Left renal cortex interstitium (tissue), 4 donors: ENCODE results near the gene KLHL12. TPM values are rescaled to one million over a fixed set of nuclear protein-coding genes. Genes with fewer than 3 reads are reported as not detected.

Experiments
- DNase-seq, 4 donors: peaks; one replicate each; pipeline ENCODE4 v3.0.0-alpha.2; 2013; ENCODE audit warnings: low read depth in 4 of 4, low spot score in 2 of 4, missing footprints in 1 of 4
- polyA plus RNA-seq, 4 donors: library from polyadenylated mRNA; unstranded; fragments of 120-200 nt; gene quantifications; one replicate each; pipeline ENCODE4 v1.2.1, GENCODE V29; 2013; ENCODE audit not compliant: insufficient read length in 4 of 4

The KLHL12 gene
- polyA plus RNA-seq, 4 donors, result 34.4 to 45.8 (median 40.7) TPM

DNA sequence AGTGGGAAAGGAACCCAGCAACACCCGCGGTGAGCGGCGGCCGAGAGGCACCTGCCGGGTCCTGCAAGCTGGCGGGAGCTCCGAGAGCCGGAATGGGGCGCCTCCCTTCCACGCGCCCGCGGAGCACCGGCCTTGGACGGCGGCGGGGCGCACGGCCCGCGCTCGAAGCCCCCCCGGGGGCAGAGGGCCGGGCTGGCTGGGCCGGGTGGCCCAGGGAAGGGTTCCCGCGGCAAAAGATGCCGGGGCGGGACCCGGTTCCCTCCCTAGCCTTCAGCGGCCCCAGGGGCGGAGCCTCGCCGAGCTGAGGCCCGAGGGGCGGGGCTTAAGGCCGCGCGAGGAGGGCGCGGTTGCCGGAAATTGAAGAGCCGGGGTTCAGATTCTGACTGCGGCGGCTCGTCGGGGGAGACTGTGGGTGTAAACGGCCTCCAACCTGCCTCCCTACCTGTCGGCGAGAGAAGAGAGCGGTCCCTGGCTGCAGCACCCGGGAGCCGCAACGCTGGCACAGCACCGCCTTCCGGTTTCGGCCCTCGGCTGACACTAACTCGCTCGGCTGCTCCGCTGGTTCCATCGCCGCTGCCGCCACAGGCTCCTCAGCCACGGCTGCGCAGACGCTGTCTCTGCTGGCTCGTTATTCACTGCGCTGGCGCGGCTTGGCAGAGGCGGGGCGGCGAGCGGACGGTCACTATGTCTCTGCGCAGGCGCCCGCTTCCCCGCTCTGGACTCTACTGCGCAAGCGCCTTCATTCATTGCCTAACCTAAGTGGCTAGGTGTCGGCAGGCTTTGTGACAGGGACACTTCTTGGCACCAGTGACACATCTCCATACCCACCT is 38.3 kb downstream of the KLHL12 start, which contains the start of gene RABIF:
RABIF (minus strand) TSS at position 619 of the 830 bp plus-strand sequence; CDS start at position 568, 51 bp downstream.
- DNase-seq, result peak; percentile 69 to 92 (median 80)

DNA sequence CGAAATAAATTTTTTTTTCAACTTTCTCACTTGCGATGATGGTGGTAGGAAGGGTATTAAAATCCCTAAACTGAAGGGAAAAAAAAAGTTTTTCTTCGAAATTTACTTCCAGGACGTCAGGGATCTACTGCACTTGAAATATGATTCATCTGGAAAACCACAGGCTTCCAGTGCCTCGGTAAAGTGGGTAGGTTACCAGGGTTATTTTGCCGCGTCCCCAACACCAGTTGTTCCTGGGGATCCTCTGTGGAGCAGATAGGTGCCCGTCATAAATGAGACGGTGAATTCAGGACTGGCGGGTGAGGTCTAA is 38.9 kb downstream of the KLHL12 start:
- DNase-seq, result peak in 1 of 4 donors; percentile 3

DNA sequence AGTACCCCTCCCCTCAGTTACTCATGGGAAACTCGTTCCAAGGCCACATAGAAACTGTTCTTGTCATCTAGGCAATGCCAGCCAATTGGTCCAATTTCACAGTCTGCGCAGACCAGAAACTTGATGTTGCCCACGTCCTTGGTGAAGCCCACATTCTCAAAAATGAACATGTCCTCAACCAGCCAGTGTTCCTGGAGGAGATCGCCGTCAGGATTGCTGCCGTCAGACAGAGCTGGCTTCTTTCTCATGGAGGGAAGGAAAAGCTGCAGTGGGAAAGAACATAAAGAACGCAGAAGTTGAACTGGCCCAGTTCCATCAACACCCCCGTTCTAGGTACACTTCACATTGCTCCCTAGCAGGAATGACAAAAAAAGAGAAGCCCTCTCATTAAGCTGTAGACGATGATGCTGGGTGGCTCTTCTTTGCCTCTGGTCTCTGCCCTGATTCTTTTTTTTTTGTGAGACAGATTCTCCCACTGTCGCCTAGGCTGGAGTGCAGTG is 46.0 kb downstream of the KLHL12 start:
- no peak for DNase-seq

DNA sequence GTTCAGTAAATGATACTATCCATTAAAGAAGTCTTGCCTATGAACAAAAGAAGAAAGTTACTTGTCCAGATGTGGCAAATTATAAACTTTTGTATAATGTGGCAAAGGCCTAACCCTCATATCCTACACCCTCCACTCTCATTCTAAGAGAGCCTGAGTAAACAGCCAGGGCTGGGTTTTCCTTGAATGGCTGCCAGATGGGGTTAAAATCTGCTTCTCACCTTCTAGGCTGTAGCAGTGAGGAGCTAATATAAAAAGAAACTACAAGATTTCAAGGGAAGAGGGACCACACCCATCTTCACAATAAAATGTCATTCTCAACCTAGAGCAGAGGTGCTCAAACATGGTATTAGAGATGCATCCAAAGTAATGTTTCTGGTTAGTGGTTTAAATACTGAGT is 47.0 kb downstream of the KLHL12 start:
- DNase-seq, result no peak

DNA sequence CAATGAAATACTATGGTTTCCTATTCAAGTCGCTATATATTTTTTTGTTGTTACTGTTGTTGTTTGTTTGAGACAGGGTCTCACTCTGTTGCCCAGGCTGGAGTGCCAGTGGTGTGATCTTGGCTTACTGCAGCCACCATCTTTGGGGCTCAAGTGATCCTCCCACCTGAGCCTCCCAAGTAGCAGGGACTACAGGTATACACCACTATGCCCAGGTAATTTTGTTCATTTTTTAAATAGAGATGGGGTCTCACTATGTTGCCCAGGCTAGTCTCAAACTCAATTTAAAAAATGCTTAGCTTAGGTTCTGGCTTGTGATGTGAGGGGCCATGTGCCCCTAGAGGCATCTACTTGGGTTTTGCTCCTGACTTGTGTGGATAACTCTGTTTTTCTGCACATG is 47.9 kb downstream of the KLHL12 start:
- DNase-seq, result no peak

DNA sequence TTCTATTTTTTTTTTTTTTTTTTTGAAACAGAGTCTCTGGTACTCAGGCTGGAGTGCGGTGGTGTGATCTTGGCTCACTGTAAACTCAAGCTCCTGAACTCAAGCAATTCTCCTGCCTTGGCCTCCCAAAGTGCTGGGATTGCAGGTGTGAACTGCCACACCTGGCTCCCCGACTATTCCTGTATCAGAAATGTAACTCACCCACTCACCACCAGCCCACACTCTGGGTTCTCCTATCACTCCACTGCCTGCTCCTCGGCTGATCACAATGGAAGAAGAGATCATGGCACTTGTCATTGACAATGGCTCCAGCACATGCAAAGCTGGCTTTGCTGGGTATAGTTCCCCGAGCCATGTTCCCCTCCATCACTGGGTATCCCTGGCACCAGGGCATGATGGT is 54.0 kb downstream of the KLHL12 start:
- DNase-seq, result no peak

DNA sequence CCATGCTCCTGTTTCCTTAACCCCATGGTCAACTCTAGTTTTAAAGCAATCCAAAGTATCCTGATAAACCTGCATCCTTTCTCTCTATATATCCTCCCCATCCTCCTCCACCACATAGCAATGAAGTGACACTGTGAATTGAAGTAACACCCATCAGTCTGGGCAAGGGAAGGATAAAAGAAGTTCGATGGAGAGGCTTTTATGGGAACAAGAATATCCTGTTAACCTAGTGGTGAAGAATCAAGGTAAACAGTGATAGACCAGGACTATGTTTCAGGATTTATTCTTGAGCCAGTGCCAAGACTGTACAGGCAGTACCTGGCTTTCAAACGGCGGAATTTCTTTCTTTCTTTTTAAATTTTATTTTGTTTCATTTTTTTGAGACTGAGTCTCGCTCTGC is 55.7 kb downstream of the KLHL12 start:
- DNase-seq, result no peak

DNA sequence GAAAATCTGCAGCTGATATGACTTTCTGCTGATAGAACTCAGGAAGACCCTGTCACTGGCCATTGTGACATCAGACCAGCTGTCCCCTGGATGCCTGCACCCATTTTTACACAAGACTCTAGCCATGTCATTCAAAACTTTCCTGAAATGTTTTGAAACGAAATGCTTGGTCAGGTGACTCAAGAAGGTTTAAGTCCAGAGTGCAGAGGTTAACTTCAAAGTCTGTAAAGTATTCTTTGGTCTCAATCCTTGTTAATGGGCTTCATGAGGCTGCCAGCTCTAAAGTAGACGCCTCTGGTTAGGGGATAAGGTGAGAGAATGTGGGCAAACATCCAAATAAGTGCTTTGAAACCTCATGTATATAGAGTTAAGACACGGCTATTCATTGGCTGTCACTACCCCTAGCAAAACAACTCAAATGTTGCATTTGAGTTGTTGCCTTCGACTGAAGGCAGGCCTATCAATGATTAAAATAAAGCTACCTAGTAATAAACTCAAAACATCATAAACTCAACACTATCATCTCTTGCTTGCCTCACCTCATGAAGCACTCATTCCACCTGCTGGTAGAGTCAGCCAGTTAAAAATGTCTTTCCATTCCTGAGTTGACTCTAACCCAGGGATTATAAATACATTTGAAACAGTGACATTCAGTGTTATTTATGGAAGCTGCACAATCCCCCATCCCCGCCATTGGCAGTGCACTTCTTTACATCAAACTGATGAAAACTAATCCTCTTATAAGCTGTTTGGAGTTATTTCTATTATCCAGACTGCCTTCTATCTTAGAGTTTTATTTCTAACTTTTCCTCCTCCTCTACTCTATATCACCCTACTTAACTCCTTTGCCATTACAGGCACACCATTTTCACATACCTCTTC is 64.1 kb downstream of the KLHL12 start:
- no peak for DNase-seq

DNA sequence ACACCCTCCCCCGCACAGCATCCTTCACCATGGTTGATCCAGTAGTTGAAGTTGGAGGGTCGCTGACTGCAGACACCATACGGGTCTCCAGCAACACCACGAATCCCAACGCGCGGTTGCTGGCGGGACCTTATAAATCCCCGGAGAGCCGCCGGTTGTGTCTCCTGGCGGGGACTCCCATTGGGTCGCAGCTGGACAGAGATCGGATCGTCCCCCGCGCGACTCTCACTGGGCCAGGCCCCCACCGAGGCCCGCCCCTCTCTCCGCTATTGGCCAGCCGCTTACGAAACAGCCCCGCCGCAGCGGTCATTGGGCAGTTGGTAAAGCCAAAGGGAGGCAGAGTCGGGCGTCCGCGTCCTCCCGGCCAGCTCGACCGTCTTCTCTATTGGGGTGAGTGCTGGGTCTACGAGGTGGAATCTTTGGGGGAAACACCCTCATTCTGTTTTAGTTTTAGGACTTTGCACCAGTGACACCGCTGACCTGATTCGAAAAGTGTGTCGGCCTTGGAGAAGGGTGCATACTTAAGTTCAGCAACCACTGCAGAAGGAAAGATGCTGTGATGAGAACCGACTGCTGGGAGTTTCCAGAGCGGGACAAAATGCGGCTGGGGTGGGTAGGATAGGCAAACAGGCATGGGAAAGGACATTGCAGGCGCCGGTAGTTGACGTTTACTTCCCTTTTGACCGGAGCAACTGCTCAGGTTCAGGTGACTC is 65.5 kb downstream of the KLHL12 start:
- DNase-seq, result peak; percentile 66 to 86 (median 81)

DNA sequence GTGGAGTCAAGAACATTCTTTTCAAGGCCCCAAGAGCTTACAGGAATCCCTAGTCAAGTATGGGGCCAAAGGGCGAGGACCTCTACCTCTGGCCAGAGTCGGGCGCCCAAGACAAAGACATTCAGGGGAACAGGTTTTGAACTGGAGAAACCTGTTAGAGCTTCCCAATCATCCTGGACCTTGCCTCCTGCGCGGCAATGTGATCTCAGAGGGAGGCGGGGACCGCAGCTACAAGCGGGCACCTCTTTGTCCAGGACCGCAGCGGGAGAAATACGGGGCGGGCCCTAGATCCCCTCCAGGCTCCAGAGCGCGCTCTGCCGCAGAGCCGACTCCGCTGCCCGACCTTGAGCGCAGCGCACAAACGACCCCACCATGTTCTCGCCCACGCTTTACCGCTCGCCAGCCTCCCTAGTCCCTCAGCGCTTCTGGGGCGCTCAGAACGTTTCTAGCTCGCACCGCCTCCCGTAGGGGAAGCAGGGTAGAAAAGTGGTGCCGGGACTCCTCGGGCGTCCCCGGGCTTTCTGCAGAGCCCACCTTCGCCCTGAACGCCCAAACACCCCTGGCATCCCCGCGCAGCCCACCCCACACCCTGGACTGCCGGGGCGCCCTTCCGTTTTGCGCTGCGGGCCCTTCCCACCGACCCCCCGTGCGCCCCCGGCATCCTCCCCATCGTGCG is 66.2 kb downstream of the KLHL12 start:
- DNase-seq, result peak in 3 of 4 donors; percentile 26 to 58 (median 45)

DNA sequence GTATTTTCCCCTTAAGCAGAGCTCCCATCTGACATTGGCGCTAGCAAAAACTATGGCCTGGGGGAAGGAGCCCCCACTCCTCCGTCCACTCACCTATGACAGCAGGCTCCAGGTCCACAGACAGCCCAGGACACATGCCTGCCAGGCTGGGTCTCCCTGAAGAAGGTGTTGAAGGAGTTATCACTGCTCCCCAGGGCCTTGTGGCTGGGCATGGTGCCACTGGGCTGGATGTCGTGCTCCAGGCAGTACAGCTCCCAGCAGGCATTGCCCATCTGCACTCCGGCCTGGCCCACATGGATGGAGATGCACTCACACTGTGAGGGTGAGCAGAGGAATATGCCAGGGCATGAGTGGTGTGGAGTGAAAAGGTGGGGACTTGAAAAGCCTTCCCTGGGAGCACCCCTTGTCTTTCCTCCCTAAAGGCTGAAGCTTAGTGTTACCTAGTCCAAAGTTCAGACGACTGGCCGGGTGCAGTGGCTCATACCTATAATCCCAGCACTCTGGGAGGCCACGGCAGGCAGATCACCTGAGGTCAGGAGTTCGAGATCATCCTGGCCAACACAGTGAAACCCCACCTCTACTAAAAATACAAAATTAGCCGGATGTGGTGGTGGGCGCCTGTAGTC is 68.1 kb downstream of the KLHL12 start:
- no peak for DNase-seq

DNA sequence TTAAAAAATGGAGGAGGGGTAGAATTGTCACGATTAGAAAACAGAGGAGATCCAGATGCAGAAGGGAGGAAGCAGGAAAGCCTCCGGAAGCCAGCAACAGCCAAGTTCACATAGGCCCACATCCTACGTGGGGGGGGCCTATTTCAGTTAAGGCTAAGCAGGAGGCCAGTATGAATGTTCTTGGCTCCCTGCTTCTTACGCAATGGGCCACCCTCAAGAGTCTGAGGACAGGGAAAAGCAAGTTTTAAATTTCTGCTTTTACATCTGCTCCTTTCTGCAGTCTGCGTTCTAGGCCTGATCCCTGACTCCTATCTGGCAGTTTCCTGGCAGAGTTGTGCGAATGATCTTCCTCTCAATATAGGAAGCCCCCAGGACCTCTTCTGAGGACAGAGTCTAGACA is 68.7 kb downstream of the KLHL12 start:
- DNase-seq, result peak in 2 of 4 donors; percentile 20 to 31

DNA sequence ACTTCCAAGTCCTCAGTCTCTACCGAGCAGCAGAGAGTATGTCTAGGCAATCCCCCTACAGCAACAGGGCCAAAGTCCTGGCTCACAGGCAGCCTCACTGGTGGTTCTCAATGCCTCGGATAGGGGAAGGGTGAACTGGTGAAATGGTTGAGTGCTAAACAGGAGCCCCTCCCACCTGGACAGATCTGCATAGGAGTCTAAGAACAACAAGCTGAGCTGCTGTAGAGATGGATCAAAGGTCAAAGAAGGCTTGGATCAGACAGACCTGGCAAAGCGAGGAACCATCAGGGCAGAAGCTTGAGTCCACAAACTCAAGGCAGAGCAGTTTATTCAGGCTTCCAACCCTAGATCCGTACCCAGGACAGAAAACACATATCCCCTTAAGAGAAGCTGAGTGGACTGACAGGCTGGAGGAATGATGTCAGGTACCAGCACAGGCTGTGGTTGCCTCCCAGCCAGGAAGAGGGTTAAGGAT is 69.9 kb downstream of the KLHL12 start:
- DNase-seq, result no peak

DNA sequence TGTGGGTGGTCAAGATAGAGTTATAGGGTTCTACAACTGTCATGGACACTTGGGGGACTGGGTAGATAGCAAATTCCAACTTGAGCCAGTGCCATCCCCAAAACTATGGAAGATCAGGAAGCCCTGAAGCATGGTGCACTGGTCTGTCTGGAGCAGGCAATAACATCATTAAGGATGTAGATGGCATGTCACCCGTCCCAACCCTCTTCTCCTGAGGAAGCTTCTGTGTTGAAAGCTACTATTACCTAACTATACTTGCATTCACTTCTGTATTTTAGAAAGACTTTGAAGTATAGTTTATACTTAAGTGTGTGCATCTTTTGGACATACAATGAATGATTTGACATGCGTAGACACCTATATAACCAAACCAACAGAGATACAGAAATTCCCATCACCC is 71.0 kb downstream of the KLHL12 start:
- no peak for DNase-seq

DNA sequence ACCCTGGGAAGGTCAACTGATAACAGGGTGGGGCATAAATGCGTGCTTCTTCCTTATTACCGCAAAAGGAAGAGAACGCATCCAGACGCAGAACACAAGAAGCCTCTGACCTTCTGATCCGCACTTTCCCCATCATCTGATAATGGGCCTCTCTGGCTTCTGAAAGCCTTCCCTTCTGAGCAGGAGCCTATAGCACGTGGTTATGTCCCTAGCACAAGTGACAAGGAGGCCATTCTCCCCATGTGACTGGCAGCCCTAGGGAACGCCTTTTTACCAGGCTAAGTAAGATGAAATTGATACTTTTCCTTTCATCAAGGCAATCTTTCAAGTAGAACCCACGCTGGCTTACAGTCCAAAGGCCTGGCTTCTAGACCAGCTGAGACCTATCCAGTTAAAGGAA is 72.2 kb downstream of the KLHL12 start:
- DNase-seq, result no peak

DNA sequence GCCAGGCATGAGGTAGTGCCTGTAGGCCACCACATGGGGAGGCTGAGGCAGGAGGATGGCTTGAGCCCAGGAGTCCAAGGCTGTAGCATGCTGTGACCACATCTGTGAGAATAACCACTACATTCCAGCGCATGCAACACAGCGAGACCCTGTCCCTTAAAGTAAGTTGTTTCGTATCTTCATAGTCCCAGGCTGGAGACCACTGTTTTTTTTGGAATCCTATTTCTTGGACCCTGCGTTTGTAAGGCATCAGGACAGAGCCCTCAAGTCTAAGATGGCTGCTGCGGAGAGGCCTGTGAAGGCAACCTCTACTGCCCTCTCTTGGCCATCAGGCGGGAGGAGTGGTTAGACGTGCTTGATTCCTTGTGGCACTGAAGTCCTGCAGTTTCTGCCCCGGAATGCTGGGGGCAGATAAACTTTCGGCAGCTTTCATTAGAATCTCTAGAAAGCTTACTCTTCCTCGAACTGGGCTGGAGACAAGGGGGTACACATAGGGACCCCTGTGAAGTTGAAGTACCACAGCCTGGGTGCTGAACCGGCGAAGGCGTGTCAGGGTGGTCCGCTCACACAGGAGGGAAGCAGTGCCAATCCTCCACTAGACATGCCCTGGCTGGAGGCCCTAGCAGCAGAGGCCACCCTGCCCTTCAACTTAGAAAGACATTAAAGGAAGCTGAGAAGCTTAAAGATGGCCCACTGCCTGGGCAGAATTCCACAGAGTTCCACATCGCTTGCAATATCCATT is 74.7 kb downstream of the KLHL12 start:
- DNase-seq, result no peak

DNA sequence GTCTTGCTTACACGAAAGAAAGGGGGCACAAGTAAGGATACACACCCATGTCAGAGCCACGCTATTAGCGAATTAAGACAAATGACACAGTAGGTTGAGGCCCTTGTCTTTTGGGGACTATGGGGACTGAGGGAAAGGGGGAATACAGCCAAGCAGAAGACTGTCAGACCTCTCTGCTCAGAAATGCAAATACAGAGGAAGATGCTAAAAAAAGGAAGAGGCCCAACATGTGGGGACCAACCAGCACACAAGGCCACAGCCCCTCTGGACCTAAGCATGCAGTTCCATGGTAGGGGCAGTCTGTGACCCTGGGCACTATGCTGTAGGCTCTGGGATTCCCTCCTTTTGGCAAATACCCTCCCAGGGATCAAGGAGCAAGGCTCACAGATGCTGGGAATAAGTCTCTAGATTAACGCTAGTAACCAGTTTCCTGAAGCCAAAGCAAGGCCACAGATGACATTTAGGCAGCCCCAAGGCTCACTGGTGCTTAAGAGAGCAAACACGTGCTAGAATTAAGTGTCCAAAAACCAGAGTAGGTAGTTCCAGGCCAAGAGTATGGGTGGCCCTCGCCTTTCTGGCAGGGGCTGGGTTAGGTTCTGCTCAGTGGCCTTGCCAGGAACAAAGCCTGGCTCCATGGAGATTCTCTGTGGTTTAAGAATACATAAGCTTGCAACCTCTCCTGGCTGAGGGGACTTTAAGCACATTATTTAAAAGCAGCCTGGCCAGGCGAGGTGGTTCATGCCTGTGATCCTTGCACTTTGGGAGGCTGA is 76.3 kb downstream of the KLHL12 start:
- no peak for DNase-seq

DNA sequence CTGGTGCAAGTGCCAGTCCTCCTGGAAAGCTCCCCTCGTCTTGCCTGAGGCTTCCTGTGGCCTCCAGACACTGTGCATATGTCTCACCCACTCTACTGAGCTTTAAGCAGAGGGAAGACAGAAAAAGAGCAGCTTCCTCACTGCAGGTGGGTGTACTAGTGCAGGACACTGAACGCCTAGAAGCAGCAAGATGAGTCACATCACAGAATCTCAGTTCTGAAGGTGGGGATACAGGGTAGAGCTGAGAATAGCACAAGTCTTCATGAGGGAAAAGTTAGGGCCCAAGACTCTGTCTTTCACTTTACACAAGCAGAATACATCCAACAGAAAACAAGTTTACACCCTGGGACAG is 78.9 kb downstream of the KLHL12 start:
- no peak for DNase-seq
